Mammary epithelial cell (primary cell): ENCODE results near the gene SLC30A3.

Source experiments
- CTCF ChIP-seq, 2 donors: IDR thresholded peaks in 1 of 2; conservative IDR thresholded peaks in 1 of 2; 2 replicates each; pipeline ENCODE4 v1.5.1; 2011 to 2012; ENCODE audit warnings: inconsistent platforms in 2 of 2, low read length in 2 of 2, mild to moderate bottlenecking in 2 of 2, control low read depth in 1 of 2, low read depth in 1 of 2; ENCODE audit not compliant: insufficient read depth in 1 of 2; ENCODE audit errors: extremely low read depth in 1 of 2
- EZH2 ChIP-seq: IDR thresholded peaks from 2 replicates; pipeline ENCODE4 v1.6.1; 2012; ENCODE audit warnings: low read length, inconsistent platforms, borderline replicate concordance

DNA sequence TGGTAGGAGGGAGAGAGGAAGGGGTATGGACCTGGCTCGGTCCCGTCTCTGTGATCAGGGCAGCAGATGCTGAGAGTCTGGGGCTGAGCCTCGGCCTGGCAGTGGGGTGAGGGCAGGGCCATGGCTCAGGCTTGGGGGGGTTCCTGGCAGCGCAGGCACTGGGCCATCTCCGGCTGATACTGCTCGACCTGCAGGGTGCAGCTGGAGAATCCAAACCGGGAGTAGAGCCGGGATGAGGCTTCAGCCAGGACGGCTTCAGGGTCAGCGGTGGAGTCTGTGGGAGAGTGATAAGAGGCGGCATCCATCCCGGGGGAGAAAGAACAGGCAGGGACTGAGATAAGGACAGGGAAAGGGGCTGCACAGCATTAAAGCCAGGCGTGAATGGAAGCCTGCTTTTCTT lies 7.7 kb downstream of the SLC30A3 start:
- TF ChIP-seq CTCF (conservative IDR thresholded peaks at IDR 0.05 in 1 of 2, IDR thresholded peaks at IDR 0.05 in 1 of 2; ENCODE audit: extremely low read depth in 1 of 2, insufficient read depth in 1 of 2, low read depth in 1 of 2, low read length in 2 of 2), result no peak
- TF ChIP-seq EZH2, result no peak
